ACHN (cell line): ENCODE data around the gene ATG2B.

Experiments
- DNase-seq: peaks from one replicate; pipeline ENCODE4 v3.0.0-alpha.2; 2015
- in situ Hi-C: cut with HindIII; loops from 2 replicates; pipeline ENCODE4 v1.10.0; 2017; ENCODE audit warnings: low sequenced_read_pairs, low pct_ligation_motif_present, low pct_unique_long_range_greater_than_20kb

Gene ATG2B, protein sequence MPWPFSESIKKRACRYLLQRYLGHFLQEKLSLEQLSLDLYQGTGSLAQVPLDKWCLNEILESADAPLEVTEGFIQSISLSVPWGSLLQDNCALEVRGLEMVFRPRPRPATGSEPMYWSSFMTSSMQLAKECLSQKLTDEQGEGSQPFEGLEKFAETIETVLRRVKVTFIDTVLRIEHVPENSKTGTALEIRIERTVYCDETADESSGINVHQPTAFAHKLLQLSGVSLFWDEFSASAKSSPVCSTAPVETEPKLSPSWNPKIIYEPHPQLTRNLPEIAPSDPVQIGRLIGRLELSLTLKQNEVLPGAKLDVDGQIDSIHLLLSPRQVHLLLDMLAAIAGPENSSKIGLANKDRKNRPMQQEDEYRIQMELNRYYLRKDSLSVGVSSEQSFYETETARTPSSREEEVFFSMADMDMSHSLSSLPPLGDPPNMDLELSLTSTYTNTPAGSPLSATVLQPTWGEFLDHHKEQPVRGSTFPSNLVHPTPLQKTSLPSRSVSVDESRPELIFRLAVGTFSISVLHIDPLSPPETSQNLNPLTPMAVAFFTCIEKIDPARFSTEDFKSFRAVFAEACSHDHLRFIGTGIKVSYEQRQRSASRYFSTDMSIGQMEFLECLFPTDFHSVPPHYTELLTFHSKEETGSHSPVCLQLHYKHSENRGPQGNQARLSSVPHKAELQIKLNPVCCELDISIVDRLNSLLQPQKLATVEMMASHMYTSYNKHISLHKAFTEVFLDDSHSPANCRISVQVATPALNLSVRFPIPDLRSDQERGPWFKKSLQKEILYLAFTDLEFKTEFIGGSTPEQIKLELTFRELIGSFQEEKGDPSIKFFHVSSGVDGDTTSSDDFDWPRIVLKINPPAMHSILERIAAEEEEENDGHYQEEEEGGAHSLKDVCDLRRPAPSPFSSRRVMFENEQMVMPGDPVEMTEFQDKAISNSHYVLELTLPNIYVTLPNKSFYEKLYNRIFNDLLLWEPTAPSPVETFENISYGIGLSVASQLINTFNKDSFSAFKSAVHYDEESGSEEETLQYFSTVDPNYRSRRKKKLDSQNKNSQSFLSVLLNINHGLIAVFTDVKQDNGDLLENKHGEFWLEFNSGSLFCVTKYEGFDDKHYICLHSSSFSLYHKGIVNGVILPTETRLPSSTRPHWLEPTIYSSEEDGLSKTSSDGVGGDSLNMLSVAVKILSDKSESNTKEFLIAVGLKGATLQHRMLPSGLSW (N-terminal part only)

DNA sequence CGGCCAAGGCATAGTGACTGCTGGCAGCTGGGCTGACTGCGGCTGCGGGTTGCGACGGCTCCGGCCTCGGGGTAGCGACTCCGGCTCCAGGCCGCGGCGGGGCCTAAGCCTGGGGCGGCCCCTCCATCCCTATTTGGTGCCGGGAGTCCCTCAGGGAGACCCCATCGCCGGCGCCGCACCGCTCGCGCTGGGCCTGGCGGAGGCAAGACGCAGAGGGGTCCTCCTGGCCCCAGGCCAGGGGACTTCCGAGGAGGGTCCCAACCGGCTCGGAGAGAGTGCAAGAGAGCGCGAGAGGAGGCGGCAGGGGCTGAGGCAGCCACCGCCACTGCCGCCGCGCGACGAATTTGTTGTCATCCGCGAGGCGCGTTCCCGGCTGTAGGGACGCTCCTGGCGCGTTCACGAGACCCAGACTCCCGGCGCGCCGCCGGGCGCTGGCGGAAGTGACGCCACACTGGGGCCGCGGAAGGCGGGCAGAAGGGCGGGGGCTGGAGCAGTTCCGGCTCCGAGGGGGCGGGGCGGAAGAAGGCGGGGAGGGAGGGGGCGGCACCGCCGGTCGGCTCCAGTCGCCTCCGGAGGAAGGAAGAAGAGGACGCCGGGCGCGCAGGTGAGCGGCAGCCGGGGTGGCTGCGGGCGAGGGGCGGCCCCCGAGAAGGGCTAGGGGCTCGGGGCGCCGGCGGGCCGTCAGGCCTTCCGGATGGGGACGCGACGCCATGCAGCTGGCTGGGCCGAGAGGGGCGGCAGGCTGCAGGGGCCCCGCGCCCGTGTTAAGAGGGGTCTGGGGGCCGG, at the start of gene ATG2B, which contains the start of gene GSKIP:
Gene ATG2B (minus strand): TSS at position 377 of the 786 bp plus-strand sequence. CDS start 365 bp downstream, at position 12.
Gene GSKIP (plus strand): TSS at position 562 of the 786 bp plus-strand sequence. CDS start 18,722 bp downstream, outside the sequence.
- in situ Hi-C loops: no loop called here
- peak; percentile 86 for DNase-seq

DNA sequence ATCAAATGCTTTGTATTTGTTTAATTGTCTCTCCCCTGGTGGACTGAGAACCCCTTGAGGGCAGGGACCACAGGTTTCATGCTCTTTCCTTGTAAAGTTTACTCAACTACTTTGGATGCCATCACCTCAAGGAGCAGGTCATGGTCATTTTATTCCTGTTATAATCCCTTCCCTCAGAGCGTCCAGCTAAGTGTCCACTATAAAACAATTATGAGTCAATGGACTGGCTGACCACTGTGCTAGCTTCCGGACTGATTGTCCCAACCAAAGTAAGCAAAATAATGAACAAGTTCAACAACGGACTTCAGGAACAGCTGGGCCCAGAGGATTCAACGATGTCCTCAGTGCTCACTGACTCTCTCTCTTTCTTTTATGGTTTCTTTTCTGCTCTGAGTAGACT, 47.0 kb upstream of the ATG2B start:
- no peak for DNase-seq
- in situ Hi-C loops: loop anchor here (25.0 kb wide), 1 partner anchor 98 kb away; no protein-coding TSS in a partner anchor

DNA sequence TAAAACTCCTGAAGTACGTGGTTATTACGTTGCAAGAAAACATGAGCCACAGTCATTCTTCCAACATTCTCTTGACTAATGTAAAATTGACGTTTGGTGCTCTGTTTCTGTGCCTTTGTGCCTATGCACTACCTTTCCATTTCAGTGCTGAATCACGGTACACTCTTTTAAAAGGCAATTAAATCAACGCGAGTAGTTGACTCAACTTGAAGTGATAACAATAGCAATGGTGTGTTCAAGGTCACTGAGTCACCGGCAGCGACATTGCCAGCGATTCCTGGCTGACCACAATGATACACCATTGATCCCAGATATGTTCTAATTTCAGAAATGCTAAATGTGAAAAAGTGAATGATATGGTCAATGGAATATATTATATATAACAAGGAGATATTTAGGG, 46.6 kb upstream of the ATG2B start:
- in situ Hi-C loops: loop anchor here (25.0 kb wide), 1 partner anchor 97 kb away; no protein-coding TSS in a partner anchor
- no peak for DNase-seq

DNA sequence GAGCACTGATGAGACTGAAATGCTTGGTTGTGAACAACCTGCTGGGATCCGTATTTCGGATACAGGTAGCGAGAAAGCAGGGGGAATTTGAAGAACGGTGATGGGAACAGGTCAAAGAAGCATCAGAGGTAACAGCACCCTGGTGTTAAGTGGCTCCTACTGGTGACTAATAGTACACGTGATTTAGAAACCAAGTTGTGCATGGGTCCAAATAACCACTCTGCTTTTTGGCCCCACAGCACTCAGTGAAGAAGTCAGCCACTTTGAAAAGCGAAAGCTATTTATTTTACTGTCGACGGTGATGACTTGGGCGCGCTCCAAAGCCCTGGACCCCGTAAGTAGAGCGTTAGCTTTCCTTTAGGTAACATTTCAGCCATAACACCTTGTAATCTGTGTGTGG, 45.5 kb upstream of the ATG2B start:
- DNase-seq: no peak
- in situ Hi-C loops: loop anchor here (25.0 kb wide), 1 partner anchor 96 kb away; no protein-coding TSS in a partner anchor

DNA sequence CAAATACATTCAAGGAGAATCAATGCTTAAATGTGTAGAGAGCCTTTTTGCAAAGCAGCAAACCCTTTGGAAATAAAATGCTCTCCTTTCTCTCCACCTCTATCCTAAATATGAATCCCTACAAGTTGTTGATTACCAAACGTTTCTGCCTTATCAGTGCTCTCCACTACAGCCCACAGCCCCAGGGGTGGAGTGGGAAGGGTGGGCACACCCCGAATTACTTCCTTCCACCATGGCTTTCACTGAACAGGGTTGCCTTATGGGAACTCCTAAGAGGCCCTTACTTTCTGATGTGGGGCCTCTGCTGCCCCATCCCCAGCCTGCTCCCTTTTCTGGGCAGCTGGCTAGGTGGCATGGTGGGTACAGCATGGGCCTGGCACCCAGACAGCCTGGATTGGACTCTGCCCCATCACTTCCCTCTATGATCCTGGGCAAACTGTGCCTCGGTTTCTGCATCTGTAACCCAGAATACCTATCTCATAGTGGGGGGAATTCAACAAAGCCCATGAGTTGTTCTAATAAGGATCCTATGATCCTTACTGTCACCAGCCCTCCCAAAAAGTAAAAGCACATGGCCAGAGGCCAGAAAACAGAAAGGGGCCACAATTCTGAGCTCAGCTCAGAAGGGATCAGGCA, 44.9 kb upstream of the ATG2B start:
- in situ Hi-C loops: loop anchor here (25.0 kb wide), 1 partner anchor 96 kb away; no protein-coding TSS in a partner anchor
- no peak for DNase-seq

DNA sequence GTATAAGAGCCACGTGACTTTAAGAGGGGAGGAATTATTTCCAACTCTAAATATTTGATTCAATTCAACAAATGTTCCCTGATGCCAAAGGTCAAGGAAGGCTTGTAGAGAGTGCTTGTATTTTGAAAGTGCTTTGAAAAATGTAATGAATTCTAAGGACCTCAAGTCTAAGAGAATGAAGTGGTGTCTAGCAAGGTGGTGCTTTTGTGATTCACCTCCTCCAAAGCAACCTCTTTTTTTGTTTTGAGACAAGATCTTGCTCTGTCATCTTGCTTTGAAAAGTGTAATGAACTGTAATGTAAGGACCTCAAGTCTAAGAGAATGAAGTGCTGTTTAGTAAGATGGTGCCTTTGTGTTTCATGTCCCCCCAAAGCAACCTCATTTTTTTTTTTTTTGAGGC, 42.5 kb upstream of the ATG2B start:
- in situ Hi-C loops: loop anchor here (25.0 kb wide), 1 partner anchor 93 kb away; no protein-coding TSS in a partner anchor
- DNase-seq: no peak

DNA sequence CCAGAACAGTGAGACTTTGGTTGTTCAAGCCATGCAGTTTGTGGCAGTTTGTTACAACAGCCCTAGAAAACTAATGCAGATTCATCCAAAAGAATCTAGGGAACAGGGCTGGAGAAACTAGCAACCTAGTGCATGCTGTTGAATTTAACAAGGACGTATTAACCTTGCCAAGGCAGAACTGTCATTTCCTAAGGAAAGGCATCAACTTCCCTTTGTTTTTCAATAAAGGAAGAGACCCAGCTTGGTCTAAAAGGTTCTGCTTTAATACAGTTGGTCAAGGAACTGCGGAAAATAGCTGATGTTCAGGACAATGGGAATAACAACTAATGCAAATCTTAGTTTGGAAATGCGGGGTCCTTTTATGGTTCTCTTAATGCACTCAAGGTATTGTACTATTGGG, 40.3 kb upstream of the ATG2B start:
- in situ Hi-C loops: loop anchor here (25.0 kb wide), 1 partner anchor 91 kb away; no protein-coding TSS in a partner anchor
- DNase-seq: no peak

DNA sequence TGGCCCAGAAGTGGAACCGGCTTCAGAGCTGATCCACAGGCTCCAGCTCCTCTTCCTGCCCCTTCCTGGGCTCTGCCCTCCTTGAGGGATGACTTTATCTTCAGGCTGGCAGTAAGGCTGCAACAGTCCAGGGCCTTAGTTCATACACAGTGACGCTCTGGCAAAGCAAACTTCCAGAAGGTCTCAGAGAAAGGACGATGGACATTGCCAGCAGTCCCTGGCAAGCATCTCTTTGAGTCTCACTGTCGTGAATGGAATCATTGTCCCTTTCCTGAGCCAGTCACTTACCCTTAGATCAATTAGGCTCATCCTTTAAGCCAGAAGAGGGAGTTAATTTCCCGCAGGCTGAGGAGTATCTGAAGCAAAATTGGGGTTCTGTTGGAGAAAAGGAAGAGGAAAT, 37.4 kb upstream of the ATG2B start:
- in situ Hi-C loops: loop anchor here (25.0 kb wide), 1 partner anchor 88 kb away; no protein-coding TSS in a partner anchor
- DNase-seq: no peak

DNA sequence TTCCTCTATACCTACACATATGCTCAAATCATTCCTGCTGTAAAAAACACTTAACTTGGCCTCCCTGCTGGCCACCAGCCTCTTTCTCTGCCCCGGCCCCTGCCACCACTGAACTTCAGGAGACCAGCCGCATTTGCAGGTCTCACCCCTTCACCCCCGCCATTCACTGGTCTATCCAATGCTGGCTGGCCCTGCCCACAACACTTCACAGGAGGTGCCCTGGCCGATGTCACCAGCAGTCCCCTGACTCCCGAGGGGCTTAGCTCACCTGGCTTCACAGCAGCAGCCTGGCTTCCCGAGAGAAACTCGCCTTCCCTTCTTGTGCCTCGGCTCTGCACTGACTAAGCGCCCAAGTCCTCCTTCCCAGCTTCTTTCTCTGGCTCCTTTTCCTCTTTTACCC, 36.3 kb upstream of the ATG2B start:
- in situ Hi-C loops: no loop called here
- DNase-seq: no peak

DNA sequence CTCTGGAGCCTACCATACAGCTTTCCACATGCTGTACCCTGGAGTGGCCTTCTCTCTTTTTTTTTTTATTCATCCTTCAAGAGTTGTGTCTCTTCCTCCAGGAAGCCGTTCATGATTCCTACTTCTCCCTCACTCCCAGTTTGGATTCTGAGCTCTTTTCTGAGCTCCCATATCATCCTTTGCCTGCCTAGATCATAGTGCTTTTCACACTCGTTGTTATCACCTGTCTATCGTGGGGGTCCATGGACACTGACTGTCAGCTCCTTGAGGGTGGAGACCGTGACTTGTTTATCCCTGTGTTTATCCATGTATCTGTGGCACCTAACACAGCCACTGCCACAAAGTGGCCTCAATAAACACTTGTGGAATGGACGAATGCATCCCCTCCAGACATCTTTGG, 35.8 kb upstream of the ATG2B start:
- in situ Hi-C loops: no loop called here
- no peak for DNase-seq

DNA sequence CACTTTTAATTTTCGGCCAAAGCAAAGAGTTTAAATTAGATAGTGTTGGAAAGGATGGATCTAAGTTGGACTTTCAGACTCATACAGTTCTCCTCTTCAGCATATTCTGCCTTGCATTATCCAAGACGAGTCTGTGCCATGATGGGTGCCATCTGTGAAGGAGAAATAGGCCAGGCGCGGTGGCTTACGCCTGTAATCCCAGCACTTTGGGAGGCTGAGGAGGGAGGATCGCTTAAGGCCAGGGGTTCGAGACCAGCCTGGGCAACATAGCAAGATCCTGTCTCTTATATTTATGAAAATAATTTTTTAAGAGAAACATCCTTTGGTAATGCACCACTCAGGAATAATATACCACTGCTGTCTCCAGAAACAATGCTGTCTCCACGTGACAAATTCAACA, 35.3 kb upstream of the ATG2B start:
- DNase-seq: no peak
- in situ Hi-C loops: no loop called here

DNA sequence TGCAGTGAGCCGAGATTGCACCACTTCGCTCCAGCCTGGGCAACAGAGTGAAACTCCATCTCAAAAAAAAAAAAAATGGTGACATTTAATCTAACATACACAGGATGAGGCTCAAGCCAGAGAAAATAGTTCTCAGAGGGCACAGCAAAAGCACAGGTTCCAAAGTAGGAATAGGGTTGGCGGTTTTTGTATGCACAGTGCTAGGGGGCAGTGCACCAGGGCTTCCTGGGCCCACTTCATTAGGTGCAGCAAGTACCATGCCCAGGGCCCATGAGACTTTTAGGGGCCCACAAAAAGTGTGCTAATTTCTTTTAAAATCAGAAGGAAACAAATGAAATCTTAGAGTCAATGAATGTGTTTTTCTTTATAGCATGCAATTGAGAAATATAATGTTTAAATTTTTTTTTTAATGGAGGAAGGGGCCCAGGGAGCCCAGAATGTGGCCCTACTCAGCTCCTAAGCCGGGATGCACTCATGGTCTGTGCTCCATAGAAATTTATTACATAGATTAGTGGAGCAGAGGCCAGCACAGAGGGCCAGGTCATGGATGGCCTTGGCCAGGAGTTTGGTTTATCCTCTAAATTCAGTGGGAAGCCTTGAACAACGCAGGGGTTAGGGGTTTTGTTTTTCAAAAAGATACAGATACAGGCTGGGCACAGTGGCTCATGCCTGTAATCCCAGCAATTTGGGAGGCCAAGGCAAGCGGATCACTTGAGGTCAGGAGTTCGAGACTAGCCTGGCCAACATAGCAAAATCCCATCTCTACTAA, 31.1 kb upstream of the ATG2B start:
- DNase-seq: no peak
- in situ Hi-C loops: no loop called here

DNA sequence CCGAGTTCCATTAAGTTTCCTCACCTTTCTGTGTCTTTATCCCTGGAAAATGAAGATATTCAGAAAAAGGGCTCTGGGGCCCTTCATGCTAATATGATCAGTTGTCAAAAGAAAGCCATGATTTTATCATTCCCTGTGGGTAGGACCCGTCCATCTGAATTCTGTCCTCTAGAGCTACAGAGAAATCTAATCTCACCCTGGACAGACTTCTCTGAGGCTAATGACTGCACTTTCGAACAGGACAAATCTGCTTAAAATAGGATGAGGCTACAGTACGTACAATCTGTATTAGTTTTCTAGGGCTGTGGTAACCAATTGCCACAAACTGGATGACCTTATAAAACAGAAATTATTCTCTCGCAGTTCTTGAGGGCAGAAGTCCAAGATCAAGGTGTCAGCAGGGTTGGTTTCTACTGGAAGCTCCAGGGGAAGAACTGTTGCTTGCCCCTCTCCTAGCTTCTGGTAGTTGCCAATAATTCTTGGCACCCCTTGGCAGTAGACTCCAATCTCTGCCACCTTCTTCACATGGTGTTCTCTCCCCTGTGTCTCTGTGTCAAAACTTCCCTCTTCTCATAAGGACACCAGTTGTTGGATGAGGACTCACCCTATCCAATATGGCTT, 30.0 kb upstream of the ATG2B start:
- in situ Hi-C loops: no loop called here
- no peak for DNase-seq

DNA sequence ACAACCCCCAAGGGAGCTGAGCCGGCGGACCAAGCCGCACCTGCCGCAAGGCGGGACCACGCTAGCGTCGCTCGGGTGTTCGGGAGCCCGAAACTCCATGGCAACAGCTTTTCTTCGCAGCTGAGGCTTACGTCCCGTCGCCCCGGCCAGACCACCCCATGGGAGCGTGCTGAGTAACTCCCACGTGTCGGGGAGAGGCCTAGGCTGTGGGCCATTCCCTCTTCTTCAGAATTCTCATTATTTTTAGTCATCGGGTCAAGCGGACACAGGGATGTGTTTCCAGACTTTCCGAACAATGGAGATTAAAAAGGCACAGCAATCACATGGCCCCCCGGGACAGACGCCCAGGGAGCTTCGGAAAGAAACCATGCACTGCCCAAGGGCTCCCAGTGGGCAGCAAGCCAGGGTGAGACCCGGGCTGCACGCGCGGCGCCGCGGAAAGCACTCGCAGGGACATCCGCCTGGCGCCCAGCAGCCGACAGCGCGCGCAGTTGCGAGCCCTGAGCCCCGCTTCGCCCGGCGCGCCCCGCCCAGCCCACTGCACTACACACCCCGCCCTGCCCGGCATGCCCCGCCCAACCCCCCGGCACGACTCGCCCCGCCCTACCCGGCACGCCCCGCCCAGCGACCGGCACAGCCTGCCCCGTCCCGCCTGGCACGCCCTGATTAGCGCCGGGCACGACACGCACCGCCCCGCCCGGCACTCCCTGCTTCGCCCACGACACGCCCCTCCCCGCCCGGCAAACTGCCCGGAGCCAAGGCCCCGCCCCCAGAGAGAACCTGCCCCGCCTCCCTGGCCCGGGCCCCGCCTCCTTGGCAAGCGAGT, 28.4 kb upstream of the ATG2B start:
- in situ Hi-C loops: no loop called here
- DNase-seq: peak; percentile 87

DNA sequence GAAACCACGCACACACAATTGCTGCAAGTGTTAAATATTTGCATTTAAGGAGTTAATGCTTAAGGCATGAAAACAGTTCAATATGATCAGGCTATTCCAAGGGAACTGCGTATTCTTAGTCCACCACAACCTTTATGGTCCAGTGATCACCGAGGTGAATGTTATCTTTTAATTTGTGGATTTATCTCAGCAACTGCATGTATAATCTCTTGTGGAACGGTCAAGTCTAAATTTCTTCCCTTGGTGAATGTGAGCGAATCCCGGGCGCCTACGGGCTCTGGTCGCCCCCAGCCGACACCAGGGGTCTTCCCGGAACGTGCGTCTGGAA, 27.8 kb upstream of the ATG2B start:
- DNase-seq: no peak
- in situ Hi-C loops: no loop called here

DNA sequence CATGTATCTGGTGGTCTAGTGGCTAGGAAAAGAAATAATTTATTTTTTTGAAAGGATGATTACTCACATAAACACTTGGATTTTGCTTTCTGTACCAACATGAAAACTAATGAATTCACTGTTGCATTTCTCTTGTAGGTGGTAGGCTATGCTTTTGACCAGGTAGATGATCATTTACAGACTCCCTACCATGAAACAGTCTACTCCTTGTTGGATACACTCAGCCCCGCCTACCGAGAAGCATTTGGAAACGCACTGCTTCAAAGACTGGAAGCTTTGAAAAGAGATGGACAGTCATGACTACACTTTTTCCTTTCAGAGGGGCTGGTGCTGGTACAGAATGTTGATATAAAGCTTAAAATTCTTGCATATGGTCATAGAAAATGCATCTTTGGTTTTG, 22.2 kb upstream of the ATG2B start:
- in situ Hi-C loops: no loop called here
- DNase-seq: peak; percentile 67
